Measurements from ENCODE around the gene HOXB13. TPM values are rescaled to one million over a fixed set of nuclear protein-coding genes. Genes with fewer than 3 reads are reported as not detected.

Gene HOXB13
- total and polyA plus RNA-seq, 2 experiments from 2014 or later: not detected

GRCh38 chr17:48745381-48746275 lies 17.1 kb upstream of the HOXB13 start:
- H2AFZ ChIP-seq: no peak overlapping the region
- no peaks in the 10 kb centered on the region for H3K9me2 ChIP-seq (ENCODE audit: insufficient read depth)
- H3K4me1 Mint-ChIP-seq: peaks cover 15% of the 10 kb centered on the region
- DNase-seq (ENCODE audit: low spot score) (peak; percentile 49), ATAC-seq (no peak)
- H3K27ac Mint-ChIP-seq: no peak overlapping the region
- H3K4me1 ChIP-seq (ENCODE audit: insufficient read depth): peaks cover 23% of the 10 kb centered on the region
- TF ChIP-seq POLR2AphosphoS5 (IDR thresholded peaks at IDR 0.05; ENCODE audit: low read depth): no peak
- TF ChIP-seq EZH2 (IDR thresholded peaks at IDR 0.05; ENCODE audit: low read depth, unreplicated experiment): peak; percentile 37
- no peak for TF ChIP-seq CTCF (conservative IDR thresholded peaks at IDR 0.05; ENCODE audit: low read depth in 2 of 2)
- no peak for TF ChIP-seq STAT1 (IDR thresholded peaks at IDR 0.05; ENCODE audit: unreplicated experiment)
- no peak for TF ChIP-seq CREB1 (CRISPR knock-in tag; IDR thresholded peaks at IDR 0.05; ENCODE audit: low read depth)
- no peaks in the 10 kb centered on the region; the same call in 1 of the 2 replicates for H3K36me3 ChIP-seq (ENCODE audit: insufficient read depth)
- no peak overlapping the region for H3K27ac ChIP-seq (ENCODE audit: low read depth)
- H3K4me2 ChIP-seq: no peak overlapping the region
- no peak overlapping the region for H3K4me3 ChIP-seq
- H4K20me1 ChIP-seq (replicated peaks; ENCODE audit: insufficient read depth): peaks cover 63% of the 10 kb centered on the region
- peaks cover 25% of the 10 kb centered on the region for H3F3A ChIP-seq (replicated peaks; ENCODE audit: low read depth)
- no peak overlapping the region for H3K4me3 Mint-ChIP-seq
- H3K36me3 Mint-ChIP-seq (ENCODE audit: low read depth): no peaks in the 10 kb centered on the region
- no peaks in the 10 kb centered on the region for H3K79me2 ChIP-seq (replicated peaks; ENCODE audit: insufficient read depth)
- H3K27me3 ChIP-seq (ENCODE audit: insufficient read depth): peaks cover 100% of the 10 kb centered on the region
- no peaks in the 10 kb centered on the region; the same call in 2 of the 3 replicates for H3K9me3 Mint-ChIP-seq
- H3K27me3 Mint-ChIP-seq (ENCODE audit: insufficient read depth, low read depth, poor library complexity): peaks cover 99% of the 10 kb centered on the region

GRCh38 chr17:48740537-48740936 lies 12.0 kb upstream of the HOXB13 start:
- Histone ChIP-seq H3K27me3 (ENCODE audit: insufficient read depth) (peaks cover 100% of the 10 kb centered on the region), H3K36me3 (ENCODE audit: insufficient read depth) (no peaks in the 10 kb centered on the region; the same call in 1 of the 2 replicates), H4K20me1 (replicated peaks; ENCODE audit: insufficient read depth) (peaks cover 46% of the 10 kb centered on the region), H3K4me2 (no peak overlapping the region), H3K4me1 (ENCODE audit: insufficient read depth) (peaks cover 9% of the 10 kb centered on the region; the same call in 1 of the 2 replicates), H3K9me2 (ENCODE audit: insufficient read depth) (no peaks in the 10 kb centered on the region), H3K4me3 (no peak overlapping the region), H3K79me2 (replicated peaks; ENCODE audit: insufficient read depth) (no peaks in the 10 kb centered on the region), H3F3A (replicated peaks; ENCODE audit: low read depth) (peaks cover 11% of the 10 kb centered on the region; the same call in 1 of the 2 replicates), H2AFZ (no peak overlapping the region), H3K27ac (ENCODE audit: low read depth) (no peak overlapping the region)
- Mint-ChIP-seq H3K9me3 (peaks cover 3% of the 10 kb centered on the region; the same call in 1 of the 3 replicates), H3K27ac (no peak overlapping the region), H3K4me1 (peaks cover 8% of the 10 kb centered on the region), H3K27me3 (ENCODE audit: insufficient read depth, low read depth, poor library complexity) (peaks cover 99% of the 10 kb centered on the region), H3K4me3 (no peak overlapping the region), H3K36me3 (ENCODE audit: low read depth) (no peaks in the 10 kb centered on the region)
- DNase-seq (ENCODE audit: low spot score) (no peak), ATAC-seq (no peak)
- TF ChIP-seq EZH2phosphoT487 (IDR thresholded peaks at IDR 0.05; ENCODE audit: unreplicated experiment) (no peak), EZH2 (IDR thresholded peaks at IDR 0.05; ENCODE audit: low read depth, unreplicated experiment) (no peak), JUNB (IDR thresholded peaks at IDR 0.05; ENCODE audit: unreplicated experiment) (no peak), STAT1 (IDR thresholded peaks at IDR 0.05; ENCODE audit: unreplicated experiment) (no peak), NANOG (IDR thresholded peaks at IDR 0.05; ENCODE audit: borderline replicate concordance) (no peak), POLR2AphosphoS5 (IDR thresholded peaks at IDR 0.05; ENCODE audit: low read depth) (no peak), CTCF (conservative IDR thresholded peaks at IDR 0.05; ENCODE audit: low read depth in 2 of 2) (no peak), ZNF331 (CRISPR knock-in tag; IDR thresholded peaks at IDR 0.05; ENCODE audit: low read depth) (no peak), ZNF114 (CRISPR knock-in tag; IDR thresholded peaks at IDR 0.05) (no peak), ETS1 (IDR thresholded peaks at IDR 0.05) (no peak), CREB1 (CRISPR knock-in tag; IDR thresholded peaks at IDR 0.05; ENCODE audit: low read depth) (no peak)

Data from GM23338 (cell line).